NCI-H2171 treated with DMSO at 0.1 percent for 48 hours (cell line): ENCODE results near the gene ZNF263.

ENCODE experiments used
- DNase-seq: peaks from one replicate; lab custom pipeline; 2025; lab: John Stamatoyannopoulos, UW

The ZNF263 gene

DNA sequence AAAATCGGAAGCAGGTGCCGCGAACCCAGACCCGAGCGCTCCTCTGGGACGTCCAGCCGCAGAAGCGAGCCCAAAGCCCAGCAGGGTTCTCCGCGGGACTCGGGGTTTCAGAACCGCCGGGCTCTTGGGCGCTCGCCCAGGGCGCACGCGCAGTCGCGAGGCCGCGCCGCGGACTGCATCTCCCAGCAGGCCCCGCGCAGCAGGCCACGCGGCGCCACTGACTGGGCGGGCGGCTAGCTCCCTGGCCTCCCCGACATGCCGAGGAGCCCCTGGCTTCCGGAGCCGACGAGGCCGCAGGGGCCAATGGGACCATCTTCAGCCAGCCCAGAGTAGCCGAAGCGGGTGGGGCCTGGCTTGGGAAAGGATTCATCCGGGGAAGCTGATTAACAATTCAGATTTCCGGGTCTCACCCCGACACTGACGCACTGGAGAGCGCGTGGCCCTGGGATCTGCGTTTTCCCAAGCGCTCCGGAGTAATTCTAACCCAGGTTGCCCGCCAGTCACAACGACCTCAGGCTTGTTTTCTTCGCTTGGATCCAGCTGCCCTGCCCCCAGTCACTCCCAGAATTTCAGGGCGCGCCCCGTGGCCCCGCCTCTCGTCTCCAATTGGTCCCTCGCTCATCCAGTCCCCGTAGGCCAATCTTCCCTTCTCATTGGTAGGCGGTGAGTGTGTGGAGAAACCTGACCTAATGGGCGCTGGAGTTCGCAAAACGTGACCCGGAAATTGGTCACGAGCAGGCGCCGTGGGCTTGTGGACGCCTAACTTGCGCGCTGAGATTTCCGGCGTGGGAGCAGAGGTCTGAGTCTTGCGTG is at the start of gene ZNF263:
Gene ZNF263, plus strand, starts transcription at position 762 of the 813 bp plus-strand sequence. CDS start 328 bp downstream, outside the sequence.
- peak; percentile 99 for DNase-seq

DNA sequence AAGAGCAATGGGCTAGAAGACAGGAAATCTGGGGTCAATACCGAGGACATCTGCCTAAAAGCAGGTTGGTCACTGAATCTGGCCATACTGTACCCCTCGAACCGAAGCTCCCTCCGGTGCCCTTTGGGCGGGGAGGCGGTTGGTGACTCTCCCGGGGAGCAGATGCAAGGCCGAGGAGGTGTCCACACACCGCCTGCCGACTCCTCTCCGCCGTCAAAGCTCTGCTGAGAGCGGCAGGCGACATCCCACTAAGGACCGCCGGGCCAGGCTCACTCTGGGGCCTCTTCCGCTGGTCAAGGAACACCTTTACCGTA is 48.8 kb upstream of the ZNF263 start:
- no peak for DNase-seq

DNA sequence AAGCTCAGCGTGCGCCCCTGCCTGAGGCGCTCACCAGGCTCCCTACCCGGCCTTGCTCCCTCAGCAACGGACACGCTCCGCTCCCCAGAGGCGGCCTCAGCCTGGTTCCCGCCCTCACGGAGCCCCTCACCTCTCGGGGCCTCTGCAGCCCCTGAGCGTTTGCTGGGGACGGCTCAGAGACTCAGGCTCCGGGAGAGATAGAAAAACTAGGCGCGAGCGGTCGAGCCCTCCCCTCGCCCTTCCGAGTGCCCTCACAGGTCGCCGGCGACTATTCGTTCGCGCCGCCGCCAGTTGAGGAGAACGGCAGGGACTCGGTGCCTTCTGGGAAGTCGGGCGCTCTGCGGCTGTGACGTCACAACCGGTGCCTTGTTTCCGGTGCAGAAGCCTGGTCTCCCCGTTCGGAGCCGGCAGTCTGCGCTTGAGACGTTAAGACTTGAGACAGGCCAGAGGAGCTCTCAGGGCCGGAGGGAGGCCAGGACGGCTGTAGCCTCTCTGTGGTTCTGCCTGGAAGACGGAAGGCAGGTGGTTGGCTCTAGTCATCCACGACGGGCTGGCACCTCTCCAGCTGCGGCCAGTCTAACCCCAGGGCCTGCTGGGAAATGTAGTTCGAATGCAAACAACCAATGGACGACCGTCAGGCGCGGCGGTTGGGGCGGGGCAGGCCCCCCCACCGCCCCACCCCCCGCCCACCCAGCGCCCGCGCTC is 48.3 kb upstream of the ZNF263 start, which contains the start of gene ZNF200:
Gene ZNF200, minus strand, starts transcription at position 302 of the 705 bp plus-strand sequence. CDS start 1,403 bp downstream, outside the sequence.
- DNase-seq: peak; percentile 95

DNA sequence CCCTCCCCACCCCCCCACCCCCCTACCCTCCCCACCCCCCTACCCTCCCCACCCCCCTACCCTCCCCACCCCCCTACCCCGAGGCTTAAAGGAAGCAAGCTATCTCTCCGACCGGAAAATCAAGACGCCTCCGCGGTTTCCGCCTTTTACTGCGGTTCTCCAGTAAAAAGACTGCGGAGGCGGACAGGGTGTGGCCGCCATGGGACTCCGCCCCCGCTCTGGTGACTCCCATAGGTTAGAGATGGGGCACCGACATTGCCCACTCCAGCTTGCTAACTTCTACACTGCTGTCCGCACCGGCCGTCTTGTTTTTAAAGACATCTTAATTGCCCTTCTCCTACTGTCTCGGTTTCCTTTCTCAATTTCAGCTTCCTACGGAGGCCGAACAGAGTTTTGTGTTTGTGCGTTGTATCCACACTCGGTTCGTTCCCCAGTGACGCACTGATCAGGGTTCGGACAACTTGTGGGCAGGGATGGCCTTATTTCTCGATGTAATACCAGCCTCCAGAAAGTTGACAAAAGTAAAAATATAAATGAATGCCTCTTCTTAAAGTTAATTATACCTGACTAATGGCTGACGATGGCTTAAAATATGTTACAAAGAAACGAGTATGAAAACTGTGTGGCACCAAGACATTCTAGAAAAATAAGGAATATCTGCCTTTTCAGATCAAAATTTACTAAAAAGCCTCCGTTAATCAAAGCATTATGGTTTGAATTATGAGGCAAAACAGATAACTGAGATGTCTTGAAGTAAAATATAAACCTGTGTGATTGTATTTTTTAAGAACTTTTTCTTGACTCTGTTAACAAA is 47.2 kb upstream of the ZNF263 start:
- DNase-seq: no peak

DNA sequence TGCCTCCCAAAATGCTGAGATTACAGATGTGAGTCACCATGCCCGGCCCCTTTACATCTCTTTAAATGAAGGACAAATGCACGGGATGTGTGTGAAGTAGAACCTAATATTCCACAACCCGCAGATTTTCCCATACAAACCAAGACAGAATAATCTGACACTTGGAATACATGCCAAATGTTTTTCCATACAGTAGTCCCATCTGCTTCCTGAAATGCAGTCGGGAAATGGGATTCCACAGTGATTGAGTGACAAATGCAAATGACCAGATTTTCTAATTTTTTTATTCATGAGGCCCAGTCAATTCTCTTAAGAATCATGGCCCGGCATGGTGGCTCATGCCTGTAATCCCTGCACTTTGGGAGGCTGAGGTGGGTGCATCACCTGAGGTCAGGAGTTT is 41.5 kb upstream of the ZNF263 start:
- no peak for DNase-seq

DNA sequence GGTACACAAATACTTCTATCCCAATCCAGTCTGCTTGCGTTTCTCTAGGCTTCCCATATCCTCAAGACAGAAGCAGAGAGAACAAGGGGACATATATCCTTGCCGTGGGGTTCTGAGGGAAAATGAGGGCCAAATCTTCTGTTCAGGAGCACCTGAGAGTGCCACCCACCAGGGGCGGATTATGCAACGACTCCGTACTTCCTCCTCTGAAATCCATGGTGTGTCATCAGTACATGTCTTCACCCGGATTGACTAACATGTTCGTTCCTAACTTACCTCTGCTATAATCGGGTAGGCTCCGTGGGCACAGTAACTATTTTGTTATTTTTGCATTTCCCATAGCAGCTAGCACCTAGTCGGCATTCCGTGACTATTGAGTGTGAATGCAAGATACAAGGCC is 40.6 kb upstream of the ZNF263 start:
- DNase-seq: no peak

DNA sequence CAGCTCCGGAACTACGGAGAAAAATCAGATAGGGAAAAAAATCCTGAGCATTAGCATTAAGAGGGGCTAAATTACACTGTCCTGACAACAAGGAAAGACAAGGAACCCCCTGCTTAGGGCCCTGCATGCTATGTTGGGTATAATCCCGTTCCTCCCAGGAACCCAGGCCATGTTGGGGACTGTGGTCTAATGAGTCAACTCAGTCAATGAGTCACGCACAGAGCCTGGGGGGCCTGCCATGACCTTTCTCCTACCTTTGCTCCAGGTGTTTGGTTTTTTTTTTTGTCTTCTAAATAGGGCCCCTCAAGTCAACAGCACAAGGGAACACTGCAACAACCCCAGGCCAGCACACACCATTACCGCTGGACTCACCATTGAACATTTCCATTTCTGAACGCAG is 39.4 kb upstream of the ZNF263 start:
- DNase-seq: no peak

DNA sequence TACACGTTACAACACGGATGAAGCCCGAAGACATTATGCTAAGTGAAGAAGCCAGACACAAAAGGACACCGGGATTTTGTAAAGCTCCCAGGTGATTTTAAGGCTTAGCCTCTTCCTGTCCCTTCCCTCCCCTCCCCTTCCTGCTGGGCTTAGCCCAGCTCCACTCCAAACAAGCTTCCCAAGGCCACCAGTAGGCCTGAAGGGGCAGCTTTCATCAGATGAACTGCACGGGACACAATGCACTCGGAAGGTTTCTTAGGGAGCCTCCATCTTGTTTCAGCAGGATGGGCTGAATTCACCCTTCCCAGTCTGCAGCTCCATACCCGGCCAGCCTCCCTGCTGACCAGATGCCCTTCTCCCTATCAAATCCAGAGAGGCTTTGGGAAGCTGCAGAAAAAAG is 37.3 kb upstream of the ZNF263 start:
- no peak for DNase-seq

DNA sequence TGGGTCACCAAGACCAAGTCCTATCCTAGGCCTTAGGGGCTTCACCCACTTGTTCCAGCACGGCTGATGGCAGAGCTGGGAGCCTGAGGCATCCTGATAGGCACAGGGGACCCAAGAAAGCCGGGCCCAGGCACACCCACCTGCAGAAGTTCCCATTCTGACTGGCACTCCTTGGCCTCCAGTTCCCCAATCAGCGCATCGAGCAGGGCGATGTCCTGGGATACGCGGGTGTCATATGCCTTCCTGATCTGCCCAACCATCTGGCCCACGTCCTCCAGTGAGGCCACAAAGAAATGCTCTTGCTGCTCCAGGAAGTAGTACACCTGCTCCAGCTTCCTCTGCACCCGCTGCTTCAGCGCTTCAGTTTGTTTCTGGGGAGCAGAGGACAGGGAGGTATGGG is 36.4 kb upstream of the ZNF263 start:
- DNase-seq: no peak

DNA sequence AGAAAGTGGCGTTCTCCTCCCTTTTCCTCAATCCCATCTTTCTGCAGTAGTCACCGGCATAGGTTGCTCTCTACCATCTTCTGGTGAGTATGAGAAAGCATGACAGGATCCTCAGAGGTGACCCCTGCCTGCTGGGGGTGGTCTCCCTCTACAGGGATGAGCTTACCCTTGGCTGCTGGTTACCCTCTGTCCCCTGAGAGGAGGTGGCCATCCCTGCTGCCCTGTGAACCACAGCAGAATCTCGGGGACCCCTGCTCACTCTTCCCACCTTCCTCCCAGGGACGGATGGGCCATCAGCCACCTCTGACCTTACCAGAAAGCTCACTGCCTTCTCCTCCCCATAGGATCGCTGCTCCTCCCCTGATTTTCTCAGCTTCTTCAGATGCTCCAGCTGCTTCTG is 34.7 kb upstream of the ZNF263 start:
- DNase-seq: no peak

DNA sequence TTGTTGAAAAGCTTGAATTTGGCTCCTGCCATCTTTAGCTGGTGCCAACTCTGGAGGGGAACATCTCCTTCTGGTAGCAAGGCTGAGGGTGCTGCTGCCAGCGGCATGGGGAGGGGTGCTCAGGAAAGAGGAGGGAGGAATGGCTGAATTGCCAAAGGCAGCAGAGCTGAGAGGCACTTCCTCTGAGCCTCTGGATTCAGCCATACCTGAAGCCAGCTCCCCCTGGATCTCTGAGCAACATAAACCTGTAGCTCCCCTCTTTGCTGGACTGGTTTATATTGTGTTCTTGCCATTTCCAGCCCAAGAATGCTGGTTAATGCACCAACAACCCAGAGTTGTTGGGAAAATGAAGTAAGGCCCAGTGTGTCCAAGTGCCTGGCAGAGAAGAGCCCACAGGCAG is 34.3 kb upstream of the ZNF263 start:
- no peak for DNase-seq

DNA sequence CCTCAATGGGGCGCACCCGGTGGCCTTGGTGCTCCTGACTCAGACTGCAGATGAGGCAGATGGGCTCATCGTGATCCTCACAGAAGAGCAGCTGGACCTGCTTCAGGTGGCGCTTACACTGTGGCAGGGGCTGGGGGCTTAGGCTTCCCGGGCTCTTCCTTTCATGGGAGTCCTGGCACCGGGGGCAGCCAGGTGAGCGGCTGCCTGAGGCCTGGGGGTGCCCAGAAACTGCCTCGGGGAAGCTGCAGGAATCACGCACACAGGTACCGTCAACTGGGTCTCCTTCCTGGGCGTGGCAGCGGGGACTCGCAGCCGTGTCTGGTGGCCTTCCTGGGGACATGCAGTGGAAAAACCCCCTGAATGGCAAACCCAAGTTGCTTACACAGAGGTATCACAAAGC is 33.8 kb upstream of the ZNF263 start:
- no peak for DNase-seq

DNA sequence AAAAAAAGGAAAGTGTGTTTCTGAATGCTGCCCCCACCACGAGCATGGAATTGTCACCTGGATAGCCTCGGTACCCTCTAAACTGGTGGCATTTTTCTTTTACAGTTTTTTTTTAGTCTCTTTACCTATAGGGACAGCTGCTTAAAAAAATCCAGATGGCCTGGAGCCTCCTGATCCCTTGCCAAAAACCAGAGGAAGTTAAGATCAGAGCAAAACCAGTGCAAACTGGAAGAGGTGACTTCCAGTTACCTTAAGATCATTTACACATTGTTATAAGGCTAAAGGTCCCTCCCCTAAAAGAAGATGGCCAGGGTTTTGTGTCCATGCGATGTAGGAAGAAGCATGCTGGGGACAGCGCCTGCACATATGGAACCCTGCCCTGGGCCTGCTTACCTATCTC is 30.3 kb upstream of the ZNF263 start:
- DNase-seq: no peak

DNA sequence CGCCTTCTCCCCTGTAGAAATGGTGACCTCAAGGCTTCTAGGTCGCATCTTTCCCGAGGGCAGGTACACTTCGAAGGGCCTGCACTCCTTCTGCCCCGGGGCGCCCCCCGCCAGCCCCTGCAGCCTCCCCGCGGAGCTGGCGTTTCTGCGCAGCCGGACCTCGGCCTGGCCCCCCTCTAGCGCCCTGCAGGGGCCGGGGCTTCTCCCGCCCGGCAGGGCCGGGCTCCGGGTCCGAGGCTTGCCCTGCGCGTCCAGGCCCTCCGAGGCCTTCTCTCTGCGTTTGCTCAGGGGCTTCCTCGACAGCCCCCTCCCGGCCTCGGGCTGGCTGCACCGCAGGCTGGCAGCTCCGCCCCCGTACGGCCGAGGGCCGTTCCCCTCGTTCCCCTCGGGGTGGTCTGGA is 29.0 kb upstream of the ZNF263 start:
- no peak for DNase-seq

DNA sequence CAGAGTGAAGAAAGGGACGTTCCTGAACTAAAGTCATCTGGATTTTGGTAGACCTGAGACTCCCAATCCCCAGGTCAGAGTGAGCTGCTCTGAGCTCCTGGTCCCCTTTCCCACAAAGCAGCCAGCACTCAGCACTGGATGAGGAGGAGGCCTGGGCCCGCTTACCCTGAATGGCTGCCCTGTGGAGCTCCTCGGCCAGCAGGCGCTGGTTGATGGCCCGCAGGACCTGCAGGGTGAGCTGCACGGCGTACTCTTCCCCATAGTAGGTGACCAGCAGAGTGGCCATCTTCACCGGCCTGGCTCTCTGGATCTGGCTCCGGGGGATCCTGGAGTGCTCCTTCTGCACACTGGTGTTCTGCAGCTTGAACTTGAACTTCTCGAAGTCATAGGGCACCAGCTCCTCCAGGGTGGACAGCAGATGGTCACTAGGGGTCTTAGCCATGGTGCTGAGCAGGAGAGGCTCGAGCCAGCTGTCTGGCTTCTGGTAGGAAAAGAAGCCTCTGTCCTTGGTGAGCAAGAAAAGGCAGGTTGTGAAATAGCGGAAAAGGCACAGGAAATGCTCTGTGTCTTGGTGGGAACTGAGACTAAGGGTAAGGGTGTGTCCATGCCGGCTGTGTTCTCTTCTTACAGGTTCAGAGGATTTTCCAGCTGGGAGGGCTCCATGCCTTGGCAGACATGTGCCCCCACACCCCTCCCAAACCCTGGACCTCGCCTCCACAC is 27.0 kb upstream of the ZNF263 start, which contains the start of gene MEFV:
Gene MEFV, minus strand, starts transcription at position 488 of the 720 bp plus-strand sequence. Its CDS starts 46 bp downstream, at position 442.
- DNase-seq: no peak

DNA sequence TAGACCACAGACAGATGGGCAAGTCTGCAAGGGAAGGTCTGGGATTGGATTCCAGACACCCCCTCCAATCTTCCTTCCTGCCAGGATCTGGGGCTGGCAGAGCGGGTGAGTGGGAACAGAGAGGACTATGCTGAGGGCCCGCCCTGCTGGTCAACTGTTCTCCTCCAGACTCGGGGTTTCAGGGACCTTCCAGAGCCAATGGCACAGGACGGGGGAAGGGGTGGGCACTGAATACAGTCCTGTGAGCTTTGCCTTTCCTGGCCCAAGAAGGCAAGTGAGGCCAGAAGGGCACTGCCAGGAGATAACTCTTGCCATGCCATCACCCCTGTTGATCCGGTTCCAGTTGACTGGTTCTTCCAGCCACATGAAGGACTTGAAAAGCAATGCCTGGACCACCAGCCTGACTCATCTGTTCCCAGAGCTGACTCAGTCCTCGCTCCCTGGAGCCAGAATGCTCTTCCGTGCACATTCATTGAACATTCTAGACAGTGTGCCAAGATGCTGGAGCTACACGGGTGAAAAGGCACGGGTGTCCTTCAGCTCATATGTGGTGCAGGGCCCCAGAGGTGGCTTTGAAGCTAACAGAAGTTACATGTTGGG is 26.3 kb upstream of the ZNF263 start:
- no peak for DNase-seq

DNA sequence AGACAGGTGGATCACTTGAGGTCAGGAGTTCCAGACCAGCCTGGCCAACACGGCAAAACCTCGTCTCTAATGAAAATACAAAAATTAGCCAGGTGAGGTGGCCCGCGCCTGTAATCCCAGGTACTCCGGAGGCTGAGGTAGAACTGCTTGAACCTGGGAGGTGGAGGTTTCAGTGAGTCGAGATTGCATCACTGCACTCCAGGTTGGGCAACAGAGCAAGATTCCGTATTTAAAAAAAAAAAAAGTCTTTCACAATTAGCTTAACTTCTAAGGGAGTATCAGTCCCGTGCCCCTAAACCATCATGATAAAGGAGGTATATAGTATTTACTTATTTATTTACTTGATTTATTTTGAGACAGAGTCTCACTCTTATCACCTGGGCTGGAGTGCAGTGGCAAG is 23.5 kb upstream of the ZNF263 start:
- DNase-seq: no peak

DNA sequence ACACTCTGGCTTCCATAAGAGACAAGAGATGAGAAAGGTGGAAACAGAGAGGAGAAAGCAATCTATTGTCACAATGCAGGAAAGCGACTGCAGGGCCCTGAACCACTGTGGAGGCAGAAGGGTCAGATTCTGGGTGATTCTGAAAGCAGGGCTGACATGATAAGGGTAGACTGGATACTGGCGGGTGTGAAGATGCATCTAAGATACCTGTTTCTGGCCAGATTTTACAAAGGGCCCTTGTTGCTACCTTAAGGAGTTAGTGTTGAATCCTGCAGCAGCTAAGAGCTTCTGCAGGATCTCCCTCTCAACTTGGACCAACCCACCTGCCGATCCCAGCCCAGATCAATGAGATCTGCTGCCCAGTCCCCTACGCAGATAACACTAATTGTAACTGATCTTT is 20.8 kb upstream of the ZNF263 start:
- no peak for DNase-seq

DNA sequence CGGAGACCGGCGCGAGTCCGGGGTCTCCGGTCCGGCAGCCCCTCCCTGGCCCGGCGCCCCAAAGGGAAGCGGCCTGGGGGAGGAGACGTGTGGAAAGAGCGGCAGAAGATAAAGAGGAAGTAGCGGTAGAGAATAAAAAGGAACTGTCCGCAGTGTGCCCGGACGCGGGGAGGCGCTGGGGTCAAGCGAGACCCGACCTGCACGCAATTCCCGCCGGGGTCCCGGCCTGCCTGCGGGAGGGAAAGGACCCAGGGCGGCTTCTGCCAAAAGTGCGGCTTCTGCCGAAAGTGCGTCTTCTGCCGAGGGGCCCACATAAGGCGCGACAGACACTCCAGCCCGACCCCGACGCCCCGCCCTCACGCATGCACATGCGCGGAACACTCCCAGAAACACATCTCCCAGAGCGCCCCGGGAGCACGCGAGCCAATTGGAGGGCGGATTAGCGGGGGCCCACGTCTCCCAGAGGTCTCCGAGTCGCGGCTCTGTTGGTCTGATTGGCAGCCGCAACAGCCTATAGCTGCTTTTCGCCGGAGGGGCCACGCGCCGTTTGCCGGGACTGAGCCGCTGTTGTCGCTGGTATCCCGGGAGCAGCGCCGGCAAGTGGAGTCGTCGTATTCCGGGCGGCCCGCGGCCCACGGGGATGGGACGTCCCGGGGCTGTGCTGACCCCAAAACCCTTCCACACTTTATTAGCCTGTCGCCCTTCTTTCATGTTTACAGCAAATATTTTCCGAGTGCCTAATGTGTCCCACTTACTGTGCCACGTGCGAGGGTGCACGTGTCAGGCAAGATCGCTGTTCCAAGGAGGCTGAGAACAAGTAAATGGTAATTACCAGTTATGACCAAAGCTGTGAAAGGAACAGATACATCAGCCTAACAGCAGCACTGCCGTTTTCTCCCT is 18.9 kb upstream of the ZNF263 start:
- peak; percentile 98 for DNase-seq

DNA sequence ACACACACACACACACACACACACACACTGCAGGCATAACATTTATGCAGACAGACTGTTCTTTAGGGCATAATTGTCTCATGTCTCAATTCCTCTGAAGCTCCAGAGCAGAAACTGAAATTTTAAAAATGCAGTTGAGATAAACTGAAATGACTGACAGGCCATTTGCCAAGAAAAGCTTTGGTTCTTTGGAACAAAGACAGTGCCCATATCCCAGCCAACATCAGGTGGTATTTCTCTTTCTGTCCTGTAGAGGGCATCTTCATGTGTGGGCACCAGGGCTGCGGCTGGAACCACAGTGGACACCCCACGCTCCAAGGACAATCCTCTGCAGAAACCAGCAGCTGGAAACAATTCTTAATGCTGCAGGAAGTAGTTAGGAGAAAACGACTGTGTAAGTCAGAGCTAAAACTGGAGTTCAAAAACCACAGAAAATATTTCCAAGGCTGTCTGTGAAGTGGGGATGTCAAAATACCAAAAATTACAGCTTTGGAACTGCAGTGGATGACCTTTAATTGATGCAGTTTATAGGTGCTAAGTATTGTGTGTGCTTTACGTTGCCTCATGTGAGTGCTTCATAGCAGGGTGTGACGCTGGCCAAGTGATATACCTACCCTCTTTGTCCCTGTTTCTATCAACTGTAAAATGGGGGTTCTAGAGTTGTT is 16.3 kb upstream of the ZNF263 start:
- DNase-seq: peak; percentile 5
